ENCODE measurements around the gene TAX1BP3.
"Not testable (repeated sequence)": the region's sequence is repeated elsewhere in the genome, so short reads cannot be mapped to it uniquely, and the experiment has no call there.

Gene TAX1BP3
- 1.7 reads per million for total RNA-seq

GRCh38 chr17:3668279-3669084, at the start of gene TAX1BP3, which contains the start of gene EMC6:
TAX1BP3 (minus strand) TSS chr17:3668578; CDS start chr17:3668526, 52 bp downstream.
EMC6 (plus strand) TSS chr17:3668812; CDS start chr17:3669147, 335 bp downstream.
- DNase-seq: peak; percentile 99

- DNase-seq: no peak
Observed at GRCh38 chr17:3715296-3715695, 46.9 kb upstream of the TAX1BP3 start.

DNA sequence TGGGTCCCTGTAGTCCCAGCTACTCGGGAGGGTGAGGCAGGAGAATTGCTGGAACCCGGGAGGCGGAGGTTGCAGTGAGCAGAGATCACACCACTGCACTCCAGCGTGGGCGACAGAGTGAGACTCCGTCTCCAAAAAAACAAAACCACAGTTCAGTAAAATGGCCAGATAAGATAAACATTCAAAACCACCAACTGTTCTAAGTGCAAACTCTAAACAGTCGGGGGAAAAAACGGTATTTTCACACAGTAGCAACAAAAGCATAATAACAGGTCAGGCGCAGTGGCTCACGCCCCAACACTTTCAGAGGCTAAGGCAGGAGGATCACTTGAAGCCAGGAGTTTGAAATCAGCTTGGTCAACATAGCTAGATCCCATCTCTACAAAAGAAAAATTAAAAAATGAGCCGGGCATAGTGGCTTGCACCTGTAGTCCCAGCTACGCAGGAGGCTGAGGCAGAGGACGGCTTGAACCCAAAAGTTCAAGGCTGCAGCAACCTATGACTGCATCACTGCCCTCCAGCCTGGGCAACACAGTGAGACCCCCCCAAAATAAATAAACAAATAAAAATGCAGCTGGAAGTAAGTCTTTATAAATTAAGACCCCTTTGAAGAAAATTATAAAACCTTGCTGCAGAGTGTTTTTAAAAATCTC, 44.6 kb upstream of the TAX1BP3 start:
- no peak for DNase-seq

- peak; percentile 65 for DNase-seq
Observed at GRCh38 chr17:3710951-3711383, 42.6 kb upstream of the TAX1BP3 start.

GRCh38 chr17:3708366-3708765, 40.0 kb upstream of the TAX1BP3 start:
- DNase-seq: no peak

DNA sequence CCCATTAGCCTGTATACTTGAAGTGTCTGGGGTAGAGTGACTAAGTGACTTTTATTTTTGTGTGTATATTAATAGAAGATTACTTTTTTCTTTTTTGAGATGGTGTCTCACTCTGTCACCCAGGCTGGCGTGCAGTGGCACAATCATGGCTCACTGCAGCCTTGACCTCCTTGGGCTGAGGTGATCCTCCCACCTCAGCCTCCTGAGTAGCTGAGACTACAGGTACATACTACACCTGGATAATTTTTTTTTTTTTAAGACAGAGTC, 37.3 kb upstream of the TAX1BP3 start:
- DNase-seq: not testable (repeated sequence)

DNA sequence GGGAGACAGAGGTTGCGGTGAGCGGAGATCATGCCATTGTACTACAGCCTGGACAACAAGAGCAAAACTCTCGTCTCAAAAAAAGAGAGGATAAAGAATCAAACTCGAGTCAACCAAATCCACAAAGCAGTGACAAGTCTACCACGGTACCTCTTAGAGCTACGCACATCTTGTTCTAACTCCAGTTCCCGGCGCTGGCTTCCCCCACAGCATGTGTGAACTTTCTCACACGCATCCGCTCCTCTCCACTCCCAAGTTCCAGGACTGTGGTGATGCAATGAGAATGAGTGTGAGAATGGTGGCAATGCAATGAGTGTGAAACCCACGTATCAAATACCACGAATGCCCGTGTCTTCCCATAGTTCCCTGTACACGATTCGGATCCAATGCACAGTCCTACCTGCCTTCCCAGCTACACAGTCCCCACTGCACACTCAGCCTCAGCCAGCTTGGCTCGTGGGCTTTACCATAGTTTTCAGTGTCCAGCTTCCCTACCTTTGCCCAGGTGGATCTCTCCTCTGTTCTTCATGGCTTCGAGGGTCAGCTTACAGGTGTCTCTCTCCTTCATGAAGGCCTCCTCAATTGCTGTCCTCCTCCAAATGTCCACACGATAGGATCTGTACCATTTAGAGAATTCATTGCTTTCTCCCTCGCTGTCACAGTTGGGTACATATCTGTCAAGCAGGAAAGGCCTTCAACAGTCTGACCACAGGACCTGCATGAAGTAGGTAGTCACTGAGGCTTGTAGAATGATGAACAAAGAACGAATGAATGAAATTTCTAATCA, 36.7 kb upstream of the TAX1BP3 start:
- no peak for DNase-seq

DNA sequence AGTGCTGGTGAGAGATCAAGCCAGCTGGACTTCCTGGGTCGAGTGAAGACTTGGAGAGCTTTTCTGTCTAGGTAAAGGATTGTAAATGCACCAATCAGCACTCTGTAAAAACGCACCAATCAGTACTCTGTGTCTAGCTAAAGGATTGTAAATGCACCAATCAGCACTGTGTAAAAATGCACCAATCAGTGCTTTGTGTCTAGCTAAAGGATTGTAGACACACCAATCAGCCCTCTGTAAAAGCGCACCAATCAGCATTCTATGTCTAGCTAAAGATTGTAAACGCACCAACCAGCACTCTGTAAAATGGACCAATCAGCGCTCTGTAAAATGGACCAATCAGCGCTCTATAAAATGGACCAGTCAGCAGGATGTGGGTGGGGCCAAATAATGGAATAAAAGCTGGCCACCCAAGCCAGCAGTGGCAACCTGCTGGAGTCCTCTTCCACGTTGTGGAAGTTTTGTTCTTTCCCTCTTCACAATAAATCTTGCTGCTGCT, 33.7 kb upstream of the TAX1BP3 start:
- not testable (repeated sequence) for DNase-seq

DNA sequence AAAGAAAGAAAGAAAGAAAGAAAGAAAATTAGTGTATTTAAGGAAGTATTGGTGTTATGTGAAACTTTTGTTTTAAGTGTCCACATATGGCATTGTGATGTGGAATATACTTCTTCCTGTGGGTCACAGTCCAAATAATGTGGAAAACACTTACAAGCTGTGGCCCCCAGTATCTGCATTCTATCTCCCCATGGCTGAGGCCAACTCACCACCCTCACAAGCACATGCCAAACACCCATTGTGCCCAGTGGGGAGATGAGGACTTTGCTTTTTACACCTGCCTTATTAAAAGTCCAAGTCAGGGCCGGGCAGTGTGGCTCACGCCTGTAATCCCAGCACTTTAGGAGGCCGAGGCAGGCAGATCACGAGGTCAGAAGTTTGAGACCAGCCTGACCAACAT, 31.6 kb upstream of the TAX1BP3 start:
- no peak for DNase-seq

GRCh38 chr17:3698139-3698538, 29.8 kb upstream of the TAX1BP3 start:
- no peak for DNase-seq

- DNase-seq: no peak
Observed at GRCh38 chr17:3697103-3697476, 28.7 kb upstream of the TAX1BP3 start.

GRCh38 chr17:3695723-3696411, 27.5 kb upstream of the TAX1BP3 start, which contains the start of gene P2RX5:
P2RX5 (minus strand) TSS chr17:3696155; CDS start chr17:3696005, 150 bp downstream.
- DNase-seq: no peak

DNA sequence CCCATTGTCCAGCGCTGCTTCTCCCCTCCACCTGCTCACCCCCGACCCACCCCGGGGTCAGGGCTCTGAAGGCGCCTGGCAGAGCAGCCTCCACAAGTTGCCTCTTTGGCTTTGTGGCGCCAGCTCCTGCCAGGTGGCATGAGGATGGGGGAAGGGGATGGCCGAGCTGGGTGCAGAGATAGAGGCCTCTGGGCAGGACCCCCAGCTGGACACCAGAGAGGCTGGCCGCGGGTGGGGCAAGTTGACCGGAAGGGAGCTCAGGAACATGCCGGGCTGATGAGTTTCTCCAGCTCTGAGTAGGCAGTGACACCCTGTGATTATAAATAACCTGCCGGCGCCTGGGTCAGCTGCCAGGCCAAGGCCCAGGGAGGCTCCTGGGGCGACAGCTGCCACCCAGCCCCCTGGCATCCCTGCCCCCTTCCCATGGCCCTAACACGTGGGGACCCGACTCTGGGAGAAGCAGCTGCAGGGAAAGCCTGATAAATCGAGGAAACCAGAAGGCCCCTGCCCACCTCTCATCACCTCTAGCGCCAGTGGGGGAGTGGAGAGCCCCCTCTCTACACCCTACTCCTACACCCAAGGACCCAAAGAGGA, 26.8 kb upstream of the TAX1BP3 start:
- DNase-seq: no peak

- DNase-seq: no peak
Observed at GRCh38 chr17:3693829-3694231, 25.5 kb upstream of the TAX1BP3 start.

GRCh38 chr17:3693141-3693540, 24.8 kb upstream of the TAX1BP3 start:
- no peak for DNase-seq

DNA sequence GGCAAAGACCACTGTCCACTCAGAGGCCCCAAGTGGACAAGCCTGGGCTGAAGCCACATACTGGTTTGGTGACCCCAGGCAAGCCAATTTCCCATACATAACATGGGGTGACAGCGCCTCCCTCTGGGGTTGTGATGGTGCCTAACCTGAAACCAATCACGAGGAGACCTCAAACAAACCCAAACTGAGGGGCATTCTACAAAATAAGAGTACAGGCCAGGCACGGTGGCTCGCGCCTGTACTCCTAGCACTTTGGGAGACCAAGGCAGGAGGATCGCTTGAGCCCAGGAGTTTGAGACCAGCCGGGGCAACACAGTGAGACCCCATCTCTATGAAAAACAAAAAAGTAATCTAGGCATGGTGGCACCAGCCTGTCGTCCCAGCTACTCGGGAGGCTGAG, 24.0 kb upstream of the TAX1BP3 start:
- DNase-seq: no peak

GRCh38 chr17:3691617-3692067, 23.3 kb upstream of the TAX1BP3 start:
- no peak for DNase-seq

GRCh38 chr17:3690094-3690715, 21.8 kb upstream of the TAX1BP3 start:
- DNase-seq: no peak

DNA sequence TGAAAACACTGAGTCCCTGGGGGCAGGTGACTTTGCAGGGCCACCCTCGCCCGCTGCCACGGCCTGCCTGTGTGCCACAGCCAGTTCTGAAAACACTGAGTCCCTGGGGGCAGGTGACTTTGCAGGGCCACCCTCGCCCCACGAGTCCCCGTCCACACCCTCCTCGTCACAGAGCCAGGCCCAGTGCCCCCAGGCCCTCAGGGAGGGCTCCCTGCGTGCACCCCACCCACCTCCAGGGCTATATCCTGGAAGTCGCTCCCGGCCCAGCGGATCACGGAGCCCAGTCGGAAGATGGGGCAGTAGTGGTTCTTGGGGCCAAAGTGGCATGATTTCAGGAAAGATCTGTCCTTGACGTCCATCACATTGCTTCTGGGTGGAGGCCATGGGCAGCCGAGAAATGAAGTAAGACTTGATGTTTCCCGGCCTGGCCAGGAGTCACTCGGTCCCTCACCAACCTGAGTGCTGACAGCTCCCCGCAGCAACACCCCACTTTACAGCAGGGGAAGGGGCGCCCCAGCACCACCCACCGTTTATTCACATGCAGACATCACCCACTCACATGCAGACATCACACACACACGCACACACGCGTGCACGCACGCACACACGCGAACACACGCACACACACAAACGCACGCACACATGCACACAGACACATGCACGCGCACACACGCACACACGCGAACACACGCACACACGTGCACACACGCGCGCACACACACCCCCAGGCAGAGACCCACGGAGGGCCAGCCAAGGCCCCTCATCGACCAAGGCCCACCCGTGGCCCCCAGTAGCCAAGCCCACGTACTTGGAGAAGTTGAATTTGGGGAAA, 21.1 kb upstream of the TAX1BP3 start:
- DNase-seq: no peak

- DNase-seq: no peak
Observed at GRCh38 chr17:3688852-3689261, 20.5 kb upstream of the TAX1BP3 start.

Measured in effector CD4-positive, alpha-beta T cell (primary cell).